Breast epithelium (tissue), 4 donors: Measurements from ENCODE around the gene ELOF1. TPM values are rescaled to one million over a fixed set of nuclear protein-coding genes. Genes with fewer than 3 reads are reported as not detected.

Experiments
- DNase-seq, 2 donors: peaks; one replicate each; pipeline ENCODE4 v3.0.0-alpha.2; 2019; ENCODE audit warnings: low spot score in 2 of 2
- H3K27ac ChIP-seq, 2 donors: fragments of 200-600 bp; sonication (generic) in 1 of 2; one replicate each; pipeline ENCODE4 v1.5.1; 2016 to 2019; ENCODE audit warnings: mild to moderate bottlenecking in 1 of 2
- H3K27me3 ChIP-seq, 2 donors: fragments of 200-600 bp; sonication (generic) in 1 of 2; one replicate each; pipeline versions ENCODE4 v1.5.1 to v1.6.0; 2017 to 2019; ENCODE audit warnings: control low read depth in 1 of 2, mild to moderate bottlenecking in 1 of 2
- H3K36me3 ChIP-seq: fragments of 200-600 bp; one replicate; pipeline ENCODE4 v1.5.1; 2019
- H3K4me1 ChIP-seq, 2 donors: fragments of 200-600 bp; sonication (generic); one replicate each; pipeline ENCODE4 v1.5.1; 2016 to 2019; ENCODE audit warnings: control low read depth in 1 of 2
- H3K4me3 ChIP-seq, 3 donors: fragments of 200-600 bp; sonication (generic); 1 replicate in 2 of 3; 2 replicates in 1 of 3; pipeline ENCODE4 v1.5.1; 2016 to 2019; ENCODE audit warnings: mild to moderate bottlenecking in 3 of 3, moderate library complexity in 2 of 3
- H3K9me3 ChIP-seq, 2 donors: fragments of 200-600 bp; sonication (generic) in 1 of 2; one replicate each; pipeline ENCODE4 v1.5.1; 2016 to 2019; ENCODE audit warnings: control low read depth in 1 of 2
- CTCF ChIP-seq, 3 donors: fragments of 450-650 bp; IDR thresholded peaks; one replicate each; pipeline ENCODE4 v1.5.1; 2016 to 2017; ENCODE audit warnings: antibody characterized with exemption in 3 of 3, mild to moderate bottlenecking in 3 of 3, moderate library complexity in 3 of 3
- POLR2A ChIP-seq: fragments of 450-650 bp; IDR thresholded peaks from one replicate; pipeline ENCODE4 v1.6.1; 2016; ENCODE audit warnings: antibody characterized with exemption, mild to moderate bottlenecking, moderate library complexity
- POLR2AphosphoS5 ChIP-seq, 3 donors: sonication (generic); formaldehyde crosslinking; IDR thresholded peaks; one replicate each; pipeline ENCODE4 v1.6.1; 2017; ENCODE audit warnings: antibody characterized with exemption in 3 of 3
- intact Hi-C: fragments of 100-400 bp; cut with DNase I; formaldehyde crosslinking; loops from one replicate; pipeline ENCODE4 v1.15.1; 2023; ENCODE audit warnings: low total_unique reads
- total RNA-seq, 3 donors: library from RNA; depleted of rRNA; stranded (reverse); fragments of >200 nt; gene quantifications; one replicate each; pipeline ENCODE4 v1.1.0, GENCODE V29; 2016

Gene ELOF1
- total RNA-seq, 3 donors from 2014 or later: 31.7 to 38.0 (median 37.3) TPM

GRCh38 chr19:11540645-11541044 is 18.4 kb downstream of the ELOF1 start:
- Histone ChIP-seq H3K9me3 (no peaks in the 10 kb centered on the region), H3K27ac (peak overlapping the region; percentile 91 to 92), H3K4me1 (no peaks in the 10 kb centered on the region), H3K36me3 (no peaks in the 10 kb centered on the region), H3K27me3 (peaks cover 0 to 12% of the 10 kb centered on the region in 2 donors), H3K4me3 (peak overlapping the region in 2 of 3 donors; percentile 57 to 66)
- TF ChIP-seq POLR2A (no peak), POLR2AphosphoS5 (IDR thresholded peaks at IDR 0.05) (no peak), CTCF (IDR thresholded peaks at IDR 0.05) (no peak)
- DNase-seq: peak in 1 of 2 donors; percentile 73
- intact Hi-C loops: no loop called here

- no peaks in the 10 kb centered on the region for H3K36me3 ChIP-seq
- TF ChIP-seq POLR2AphosphoS5 (IDR thresholded peaks at IDR 0.05): peak in 1 of 3 donors; percentile 21
- TF ChIP-seq CTCF (IDR thresholded peaks at IDR 0.05): no peak
- TF ChIP-seq POLR2A: no peak
Measured at GRCh38 chr19:11539495-11540365, 19.3 kb downstream of the ELOF1 start.

DNA sequence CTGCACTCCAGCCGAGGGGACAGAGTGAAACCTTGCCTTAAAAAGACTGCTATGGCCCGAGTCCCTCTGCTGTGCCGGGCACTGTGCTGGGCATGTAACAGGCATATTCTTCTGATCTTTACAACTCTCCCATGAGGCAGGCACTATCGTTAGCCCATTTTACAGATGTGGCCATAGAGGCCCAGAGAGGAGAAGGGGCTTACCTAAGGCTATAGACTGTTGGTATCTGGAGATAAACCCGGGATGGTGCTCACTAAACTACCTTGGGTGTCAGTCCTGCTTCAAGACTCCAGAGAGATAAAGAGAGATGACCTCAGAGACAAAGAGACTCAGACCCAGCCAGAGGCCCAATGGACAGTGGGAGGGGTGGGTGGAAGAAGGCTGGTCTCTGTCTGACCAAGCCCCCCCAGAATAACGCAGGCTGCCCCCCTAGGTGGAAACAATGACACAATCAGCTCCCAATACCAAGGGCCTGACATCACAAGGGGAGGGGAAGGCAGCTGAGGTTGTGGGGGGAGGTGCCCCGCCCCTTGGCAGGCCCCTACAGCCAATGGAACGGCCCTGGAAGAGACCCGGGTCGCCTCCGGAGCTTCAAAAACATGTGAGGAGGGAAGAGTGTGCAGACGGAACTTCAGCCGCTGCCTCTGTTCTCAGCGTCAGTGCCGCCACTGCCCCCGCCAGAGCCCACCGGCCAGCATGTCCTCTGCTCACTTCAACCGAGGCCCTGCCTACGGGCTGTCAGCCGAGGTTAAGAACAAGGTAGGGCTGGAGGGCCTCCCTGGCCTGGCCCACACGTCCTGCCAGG is 20.6 kb downstream of the ELOF1 start, which contains the start of gene CNN1:
Gene CNN1, plus strand, starts transcription at position 620 of the 805 bp plus-strand sequence. Its CDS starts 77 bp downstream, at position 697.
- peaks cover 0 to 12% of the 10 kb centered on the region in 2 donors for H3K27me3 ChIP-seq
- DNase-seq: peak; percentile 66 to 93
- intact Hi-C loops: no loop called here

More at GRCh38 chr19:11539495-11540365, 19.3 kb downstream of the ELOF1 start:
- Histone ChIP-seq H3K27ac (peak overlapping the region; percentile 91 to 92), H3K4me1 (no peaks in the 10 kb centered on the region), H3K9me3 (no peaks in the 10 kb centered on the region), H3K27me3 (peaks cover 0 to 12% of the 10 kb centered on the region in 2 donors), H3K4me3 (peak overlapping the region; percentile 26 to 66 (median 57))
- intact Hi-C loops: no loop called here
- peak in 1 of 2 donors; percentile 67 for DNase-seq

DNA sequence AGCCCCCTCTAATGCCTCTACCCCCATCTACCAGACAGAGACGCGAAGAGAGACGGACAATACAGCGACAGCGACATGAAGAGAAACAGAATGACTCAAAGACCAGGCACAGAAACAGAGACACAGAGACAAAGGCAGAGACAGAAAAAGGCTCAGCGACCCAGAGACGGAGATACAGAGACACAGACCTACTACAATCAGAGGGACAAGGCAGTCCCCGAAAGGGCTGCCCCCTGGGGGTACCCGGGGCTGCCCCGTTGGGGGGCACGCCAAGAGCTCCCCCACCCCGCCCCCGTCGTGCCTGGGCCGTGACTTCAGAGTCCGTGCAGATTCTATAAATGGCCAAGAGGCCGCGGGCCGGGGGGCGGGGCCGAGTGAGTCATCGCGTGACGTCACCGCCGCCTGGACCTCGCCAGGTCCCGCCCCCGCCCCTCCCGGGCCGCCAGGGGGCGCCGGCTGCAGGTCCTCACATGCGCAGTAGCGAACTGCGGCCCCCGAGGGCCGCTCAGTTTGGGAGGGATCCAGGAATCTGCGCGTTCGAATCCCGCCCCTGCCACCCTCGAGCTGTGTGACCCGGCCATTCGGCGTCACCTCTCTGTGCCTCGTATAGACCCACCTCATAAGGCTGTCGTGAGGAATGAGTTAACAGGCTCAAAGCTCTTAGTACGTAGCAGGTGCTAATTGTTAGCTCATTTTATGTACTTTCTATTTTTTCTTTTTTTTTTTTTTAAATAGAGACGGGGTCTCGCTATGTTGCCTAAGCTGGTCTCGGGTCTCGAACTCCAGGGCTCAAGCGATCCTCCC is 23.0 kb downstream of the ELOF1 start:
- peaks cover 0 to 12% of the 10 kb centered on the region in 2 donors for H3K27me3 ChIP-seq
- H3K9me3 ChIP-seq: no peaks in the 10 kb centered on the region
- peak overlapping the region; percentile 25 to 49 (median 37) for H3K4me3 ChIP-seq
- H3K4me1 ChIP-seq: no peaks in the 10 kb centered on the region
- peak; percentile 61 to 83 (median 80) for TF ChIP-seq CTCF (IDR thresholded peaks at IDR 0.05)
- TF ChIP-seq POLR2AphosphoS5 (IDR thresholded peaks at IDR 0.05): peak; percentile 38 to 65 (median 42)
- TF ChIP-seq POLR2A: no peak
- peak overlapping the region; percentile 66 to 68 for H3K27ac ChIP-seq
- intact Hi-C loops: no loop called here
- H3K36me3 ChIP-seq: no peaks in the 10 kb centered on the region
- DNase-seq: peak; percentile 90 to 91

More for the DNA sequence above, 20.6 kb downstream of the ELOF1 start, which contains the start of gene CNN1:
- peak; percentile 41 to 88 (median 60) for TF ChIP-seq POLR2AphosphoS5 (IDR thresholded peaks at IDR 0.05)
- TF ChIP-seq POLR2A: peak; percentile 34
- no peak for TF ChIP-seq CTCF (IDR thresholded peaks at IDR 0.05)
- Histone ChIP-seq H3K9me3 (no peaks in the 10 kb centered on the region), H3K27ac (peak within 1 kb of the TSS; percentile 91 to 92), H3K4me3 (peak within 1 kb of the TSS; percentile 26 to 66 (median 57)), H3K36me3 (no peaks in the 10 kb centered on the region), H3K4me1 (no peaks in the 10 kb centered on the region)
